ENCODE data around the gene SPTBN5.

DNA sequence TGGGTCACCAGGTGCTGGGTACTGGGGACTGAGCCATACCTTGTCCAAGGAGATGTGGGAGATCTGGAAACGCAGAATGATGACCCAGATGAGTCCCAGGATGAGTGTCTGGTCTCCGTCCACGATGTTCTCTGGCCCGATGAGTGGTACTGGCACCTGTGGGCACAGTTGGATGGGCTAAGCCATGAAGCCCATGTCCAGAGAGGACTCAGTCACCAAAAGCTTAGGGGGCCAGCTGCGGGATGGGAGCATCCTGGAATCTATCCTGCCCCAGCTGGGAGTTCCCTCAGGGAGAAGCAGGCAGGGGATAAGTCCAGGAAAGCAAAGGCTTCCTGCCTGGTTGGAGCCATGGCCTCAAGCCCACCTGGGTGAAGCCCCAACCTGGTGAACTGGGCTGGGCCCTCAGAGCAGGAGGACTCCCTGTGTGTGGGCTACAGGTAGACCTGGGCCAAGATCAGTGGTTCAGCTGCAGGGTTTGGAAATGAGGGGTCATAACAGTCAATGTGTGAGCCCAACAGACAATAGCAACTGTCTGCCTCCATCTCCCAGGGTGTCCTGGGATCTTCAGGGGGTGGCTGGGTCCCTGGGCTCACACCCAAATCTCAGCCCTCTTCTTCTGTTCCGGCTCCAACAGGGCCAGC is 3.7 kb downstream of the SPTBN5 start:
- TF ChIP-seq, protein P1, sequence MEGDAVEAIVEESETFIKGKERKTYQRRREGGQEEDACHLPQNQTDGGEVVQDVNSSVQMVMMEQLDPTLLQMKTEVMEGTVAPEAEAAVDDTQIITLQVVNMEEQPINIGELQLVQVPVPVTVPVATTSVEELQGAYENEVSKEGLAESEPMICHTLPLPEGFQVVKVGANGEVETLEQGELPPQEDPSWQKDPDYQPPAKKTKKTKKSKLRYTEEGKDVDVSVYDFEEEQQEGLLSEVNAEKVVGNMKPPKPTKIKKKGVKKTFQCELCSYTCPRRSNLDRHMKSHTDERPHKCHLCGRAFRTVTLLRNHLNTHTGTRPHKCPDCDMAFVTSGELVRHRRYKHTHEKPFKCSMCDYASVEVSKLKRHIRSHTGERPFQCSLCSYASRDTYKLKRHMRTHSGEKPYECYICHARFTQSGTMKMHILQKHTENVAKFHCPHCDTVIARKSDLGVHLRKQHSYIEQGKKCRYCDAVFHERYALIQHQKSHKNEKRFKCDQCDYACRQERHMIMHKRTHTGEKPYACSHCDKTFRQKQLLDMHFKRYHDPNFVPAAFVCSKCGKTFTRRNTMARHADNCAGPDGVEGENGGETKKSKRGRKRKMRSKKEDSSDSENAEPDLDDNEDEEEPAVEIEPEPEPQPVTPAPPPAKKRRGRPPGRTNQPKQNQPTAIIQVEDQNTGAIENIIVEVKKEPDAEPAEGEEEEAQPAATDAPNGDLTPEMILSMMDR (conservative IDR thresholded peaks at IDR 0.05; ENCODE audit: low read length) = no peak
- no peak for TF ChIP-seq EZH2phosphoT487 (IDR thresholded peaks at IDR 0.05; ENCODE audit: borderline replicate concordance, low read depth, low read length)
